HK-2 (cell line): Measurements from ENCODE around the gene CD81.
"Not testable (repeated sequence)": the region's sequence is repeated elsewhere in the genome, so short reads cannot be mapped to it uniquely, and the experiment has no call there.

ENCODE experiments used
- DNase-seq: peaks from one replicate; pipeline ENCODE4 v3.0.0-alpha.2; 2018; ENCODE audit not compliant: unreplicated experiment

CD81 gene

GRCh38 chr11:2376751-2377451 is at the start of gene CD81:
Gene CD81, plus strand, starts transcription at chr11:2377310. Its CDS starts 240 bp downstream, at chr11:2377550.
- peak; percentile 65 for DNase-seq

DNA sequence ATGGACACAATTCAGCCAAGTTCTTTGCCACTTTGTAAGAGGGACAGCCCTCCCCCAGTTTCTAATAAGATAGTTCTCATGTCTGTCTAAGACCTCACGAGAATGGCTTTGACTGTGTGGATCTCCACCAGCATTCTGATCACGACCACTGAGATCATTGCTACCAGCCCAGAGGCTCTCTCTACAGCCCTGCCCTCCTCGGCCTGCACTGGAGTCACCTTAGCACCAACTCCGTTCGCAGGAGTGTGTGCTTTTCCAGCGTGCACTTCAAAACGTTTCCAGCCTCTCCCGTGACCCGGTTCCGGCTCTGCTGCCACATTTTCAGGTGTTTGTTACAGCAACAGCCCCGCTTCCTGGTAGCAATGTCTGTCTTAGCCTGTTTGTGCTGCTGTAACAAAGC is 49.1 kb upstream of the CD81 start:
- no peak for DNase-seq

GRCh38 chr11:2328656-2329354 is 48.3 kb upstream of the CD81 start:
- no peak for DNase-seq

DNA sequence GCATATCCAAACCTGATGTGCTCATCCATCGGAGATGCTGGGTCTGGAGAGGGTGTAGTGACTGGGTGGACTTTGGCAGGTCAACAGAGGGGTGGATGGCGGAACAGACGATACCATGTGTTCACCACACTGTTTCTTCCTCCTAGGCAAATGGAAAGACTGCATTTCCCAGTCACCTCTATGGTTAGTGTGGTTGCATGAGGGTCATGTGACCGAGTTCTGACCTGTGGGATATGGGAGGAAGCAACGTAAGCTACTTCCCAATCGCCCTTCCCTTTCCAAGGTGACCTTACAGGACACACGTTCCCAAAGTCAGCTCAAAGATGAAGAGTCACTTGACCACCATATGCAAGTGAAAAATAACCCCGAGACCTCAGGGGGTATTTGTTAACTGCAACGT is 47.6 kb upstream of the CD81 start:
- no peak for DNase-seq

GRCh38 chr11:2330696-2331095 is 46.4 kb upstream of the CD81 start:
- no peak for DNase-seq

- DNase-seq = no peak
Measured at GRCh38 chr11:2331404-2331803, 45.7 kb upstream of the CD81 start.

GRCh38 chr11:2332569-2332968 is 44.5 kb upstream of the CD81 start:
- DNase-seq = not testable (repeated sequence)

DNA sequence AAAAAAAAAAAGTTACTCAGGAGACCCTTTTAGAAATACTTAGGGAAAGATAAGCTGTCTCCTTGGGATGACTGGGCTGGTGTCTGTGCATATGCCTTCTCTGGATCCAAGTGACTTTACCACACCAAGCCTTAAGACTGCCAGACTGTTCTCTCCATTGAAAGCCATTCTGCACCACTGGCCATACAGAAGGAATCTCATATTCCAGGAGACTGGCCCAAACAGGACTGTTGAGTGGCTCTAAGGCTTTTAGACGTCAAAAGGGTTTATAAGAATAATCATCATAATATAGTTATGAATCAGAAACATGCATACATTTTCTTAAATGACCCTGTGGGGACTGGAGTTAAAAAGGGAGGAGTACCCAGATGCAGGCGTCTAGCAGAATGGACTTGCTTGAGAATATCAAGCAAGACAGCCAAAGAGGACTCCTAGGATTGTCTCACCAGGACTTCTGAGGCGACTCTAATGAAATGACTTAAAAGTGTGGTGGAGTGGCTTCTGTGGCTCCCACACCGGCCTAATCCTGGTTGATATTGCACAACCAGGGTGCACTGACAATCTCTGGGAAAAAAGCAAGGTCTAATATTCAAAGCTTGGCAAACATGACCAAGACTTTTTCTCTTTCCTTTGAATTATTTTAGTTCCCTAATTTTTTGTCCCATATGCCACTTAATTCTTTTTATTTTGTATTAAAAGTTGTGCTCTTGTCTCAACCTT is 43.5 kb upstream of the CD81 start:
- DNase-seq = not testable (repeated sequence)

- DNase-seq = not testable (repeated sequence)
Measured at GRCh38 chr11:2335286-2335685, 41.8 kb upstream of the CD81 start.

- not testable (repeated sequence) for DNase-seq
Measured at GRCh38 chr11:2338760-2339159, 38.4 kb upstream of the CD81 start.

DNA sequence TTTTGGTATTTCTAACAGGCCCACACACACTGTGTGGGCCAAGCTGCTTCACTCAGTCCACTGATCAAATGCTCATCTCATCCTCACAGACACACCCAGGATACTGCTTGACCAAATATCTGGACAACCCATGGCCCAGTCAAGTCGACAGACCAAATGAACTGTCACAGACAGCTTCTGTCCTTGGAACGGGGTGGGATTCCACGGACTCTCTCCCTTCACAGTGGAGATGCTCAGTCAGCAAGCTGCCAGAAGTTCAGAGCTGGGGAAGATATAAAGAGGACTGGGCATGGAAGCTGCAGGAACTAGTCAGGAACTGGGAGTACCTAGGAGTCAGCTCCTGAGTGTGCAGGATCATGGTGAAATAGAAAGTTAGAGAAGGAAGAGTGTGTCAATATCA is 34.6 kb upstream of the CD81 start:
- no peak for DNase-seq

DNA sequence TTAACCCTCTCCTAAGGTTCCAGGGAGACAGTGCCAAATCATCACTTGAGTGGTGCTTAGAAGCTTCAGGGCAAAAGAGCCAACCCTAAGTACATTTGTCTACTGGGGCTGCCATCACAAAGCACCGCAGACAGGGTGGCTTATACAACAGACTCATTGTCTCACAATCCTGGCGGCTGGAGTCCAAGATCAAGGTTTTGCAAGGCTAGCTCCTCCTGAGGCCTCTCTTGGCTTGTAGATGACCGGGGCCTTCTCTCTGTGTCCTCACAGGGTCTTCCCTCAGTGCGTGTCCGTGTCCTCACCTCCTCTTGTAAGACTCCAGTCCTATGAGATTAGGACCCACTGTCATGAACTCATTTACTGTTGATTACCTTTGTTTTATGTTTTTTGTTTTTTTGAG is 34.1 kb upstream of the CD81 start:
- DNase-seq = no peak

DNA sequence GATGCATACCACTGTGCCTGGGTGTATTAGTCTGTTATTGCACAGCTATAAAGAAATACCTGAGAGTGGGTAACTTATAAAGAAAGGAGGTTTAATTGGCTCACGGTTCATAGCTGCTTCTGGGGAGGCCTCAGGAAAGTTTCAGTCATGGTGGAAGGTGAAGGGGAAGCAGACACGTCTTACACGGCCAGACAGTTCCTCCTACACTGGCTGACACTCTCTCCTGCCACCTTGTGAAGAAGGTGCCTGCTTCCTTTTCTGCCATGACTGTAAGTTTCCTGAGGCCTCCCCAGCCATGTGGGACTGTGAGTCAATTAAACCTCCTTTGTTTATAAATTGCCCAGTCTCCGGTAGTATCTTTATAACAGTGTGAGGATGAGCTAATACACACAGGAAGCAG is 33.6 kb upstream of the CD81 start:
- DNase-seq = no peak

GRCh38 chr11:2345050-2345449 is 32.1 kb upstream of the CD81 start:
- DNase-seq = no peak

- DNase-seq = no peak
Measured at GRCh38 chr11:2346014-2346413, 31.1 kb upstream of the CD81 start.

DNA sequence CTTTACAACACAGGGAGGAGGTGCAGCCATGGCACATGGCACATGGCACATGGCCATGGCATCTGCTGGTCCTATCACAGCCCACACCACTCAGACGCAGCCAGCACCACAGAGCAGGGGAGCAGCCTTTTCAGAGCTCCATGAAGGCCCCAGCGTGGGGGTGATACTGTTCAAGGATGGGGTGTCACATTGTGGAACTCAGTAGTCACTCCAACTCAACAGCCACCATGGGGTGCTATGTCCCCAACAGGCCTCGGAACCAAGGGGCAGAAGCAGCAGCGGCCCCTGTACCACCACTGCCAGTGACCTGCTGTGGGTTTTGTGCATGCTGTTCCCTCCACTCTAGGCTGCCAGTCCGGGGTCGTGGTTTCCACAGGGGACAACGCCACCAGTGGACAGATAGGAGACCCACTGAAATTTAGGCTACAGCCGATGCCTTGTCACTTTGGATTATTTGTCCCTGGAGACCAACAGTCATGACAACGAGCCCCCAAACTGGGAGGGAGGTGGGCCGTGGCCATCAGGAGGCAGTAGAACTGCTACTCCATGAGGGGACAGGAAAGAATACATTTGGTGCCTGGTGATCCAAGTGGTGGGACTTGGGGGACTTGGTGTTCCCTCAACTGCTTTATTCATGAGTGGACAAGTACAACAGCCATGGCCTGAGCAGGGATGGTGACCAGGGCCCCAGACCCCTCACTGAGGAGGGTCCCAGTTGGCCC is 30.4 kb upstream of the CD81 start:
- no peak for DNase-seq

- DNase-seq = no peak
Measured at GRCh38 chr11:2347308-2347830, 29.7 kb upstream of the CD81 start.

- DNase-seq = no peak
Measured at GRCh38 chr11:2348986-2349385, 28.1 kb upstream of the CD81 start.

GRCh38 chr11:2351701-2352100 is 25.4 kb upstream of the CD81 start:
- no peak for DNase-seq

GRCh38 chr11:2352420-2352819 is 24.7 kb upstream of the CD81 start:
- no peak for DNase-seq

GRCh38 chr11:2355000-2355644 is 22.0 kb upstream of the CD81 start:
- no peak for DNase-seq
